Common myeloid progenitor, CD34-positive (primary cell): ENCODE data around the gene TTLL10.
A peak's percentile ranks its signal among the peaks of the same experiment; 100 is the strongest.

Experiments
- CTCF ChIA-PET: fragments of 350-600 bp; sonication (Branson Sonifier 250); formaldehyde crosslinking; loops from one replicate; lab custom pipeline; 2021; ENCODE audit warnings: antibody characterized with exemption; lab: Charles Lee
- POLR2A ChIA-PET: fragments of 350-600 bp; sonication (Branson Sonifier 250); formaldehyde crosslinking; loops from one replicate; lab custom pipeline; 2021; ENCODE audit warnings: antibody characterized with exemption; lab: Charles Lee
- DNase-seq, 3 donors: peaks; one replicate each; pipeline versions ENCODE4 v3.0.0 to v3.0.0-alpha.2; 2013
- H3K27ac ChIP-seq, 2 experiments: 1 replicate in 1 of 2; 2 replicates in 1 of 2; pipeline ENCODE4 v1.7.0; 2013; ENCODE audit warnings: inconsistent platforms in 2 of 2, low read length in 2 of 2, mild to moderate bottlenecking in 2 of 2, low read depth in 1 of 2, moderate library complexity in 1 of 2; ENCODE audit not compliant: severe bottlenecking in 2 of 2, insufficient read depth in 1 of 2, poor library complexity in 1 of 2
- H3K27me3 ChIP-seq, 5 experiments: replicated peaks in 2 of 5; 1 replicate in 3 of 5; 2 replicates in 2 of 5; pipeline versions ENCODE4 v1.6.1 to v1.7.0; 2013; ENCODE audit warnings: low read length in 4 of 5, mild to moderate bottlenecking in 2 of 5, moderate library complexity in 2 of 5, inconsistent platforms in 1 of 5; ENCODE audit not compliant: insufficient read depth in 5 of 5, control insufficient read depth in 4 of 5
- H3K36me3 ChIP-seq, 4 experiments: 1 replicate in 2 of 4; 2 replicates in 2 of 4; pipeline versions ENCODE4 v1.6.1 to v1.7.0; 2013; ENCODE audit warnings: low read length in 3 of 4, control low read depth in 1 of 4, mild to moderate bottlenecking in 1 of 4; ENCODE audit not compliant: control insufficient read depth in 4 of 4, insufficient read depth in 4 of 4
- H3K4me1 ChIP-seq, 4 experiments: 1 replicate in 3 of 4; 2 replicates in 1 of 4; pipeline versions ENCODE4 v1.6.1 to v1.7.1; 2013; ENCODE audit warnings: low read length in 3 of 4, mild to moderate bottlenecking in 3 of 4, control low read depth in 1 of 4, inconsistent platforms in 1 of 4, moderate library complexity in 1 of 4; ENCODE audit not compliant: control insufficient read depth in 4 of 4, insufficient read depth in 4 of 4; ENCODE audit errors: control extremely low read depth in 1 of 4
- H3K4me3 ChIP-seq, 7 experiments: 1 replicate in 4 of 7; 2 replicates in 3 of 7; pipeline versions ENCODE4 v1.5.1 to v1.7.0; 2013; ENCODE audit warnings: mild to moderate bottlenecking in 7 of 7, low read length in 6 of 7, moderate library complexity in 6 of 7, inconsistent platforms in 2 of 7, low read depth in 2 of 7, control low read depth in 1 of 7; ENCODE audit not compliant: insufficient read depth in 4 of 7, control insufficient read depth in 1 of 7; ENCODE audit errors: extremely low read depth in 1 of 7
- H3K9me3 ChIP-seq, 5 experiments: 1 replicate in 4 of 5; 2 replicates in 1 of 5; pipeline versions ENCODE4 v1.6.1 to v1.7.1; 2013; ENCODE audit warnings: low read length in 4 of 5, mild to moderate bottlenecking in 2 of 5, inconsistent platforms in 1 of 5, low read depth in 1 of 5, moderate library complexity in 1 of 5; ENCODE audit not compliant: control insufficient read depth in 4 of 5, insufficient read depth in 2 of 5; ENCODE audit errors: control extremely low read depth in 1 of 5
- WGBS: methylation state at CpG from one replicate; pipeline ENCODE4 v1.1.5; 2013; ENCODE audit not compliant: insufficient coverage; 5-methylcytosine and 5-hydroxymethylcytosine counted together

TTLL10 gene

GRCh38 chr1:1243266-1243660 lies 69.6 kb downstream of the TTLL10 start:
- Histone ChIP-seq H3K4me3 (no peak overlapping the region), H3K27me3 (peaks cover 0 to 57% (median 6%) of the 10 kb centered on the region in 5 experiments), H3K9me3 (no peaks in the 10 kb centered on the region), H3K36me3 (no peaks in the 10 kb centered on the region), H3K4me1 (peaks cover 0 to 10% (median 3%) of the 10 kb centered on the region in 4 experiments), H3K27ac (no peak overlapping the region)
- 95% methylated on average over 21 of the region's 23 CpGs for WGBS
- POLR2A ChIA-PET = no interaction called here
- CTCF ChIA-PET = interaction anchor here (0.8 to 1.4 kb wide), 2 partner anchors 12 to 122 kb away, joined by 3 read pairs; no protein-coding TSS in a partner anchor
- no peak for DNase-seq

- H3K27me3 ChIP-seq = peaks cover 0 to 56% (median 6%) of the 10 kb centered on the region in 5 experiments
- H3K36me3 ChIP-seq = no peaks in the 10 kb centered on the region
- no peaks in the 10 kb centered on the region for H3K9me3 ChIP-seq
- 97% methylated on average over 16 of the region's 23 CpGs for WGBS
- peaks cover 0 to 10% (median 3%) of the 10 kb centered on the region in 4 experiments for H3K4me1 ChIP-seq
- no peak overlapping the region for H3K4me3 ChIP-seq
- ChIA-PET POLR2A (no interaction called here), CTCF (interaction anchor here (1.4 kb wide), 1 partner anchor 123 kb away, joined by 3 read pairs; no protein-coding TSS in a partner anchor)
- H3K27ac ChIP-seq = no peak overlapping the region
- no peak for DNase-seq
Observed at GRCh38 chr1:1243807-1244191, 70.1 kb downstream of the TTLL10 start.

DNA sequence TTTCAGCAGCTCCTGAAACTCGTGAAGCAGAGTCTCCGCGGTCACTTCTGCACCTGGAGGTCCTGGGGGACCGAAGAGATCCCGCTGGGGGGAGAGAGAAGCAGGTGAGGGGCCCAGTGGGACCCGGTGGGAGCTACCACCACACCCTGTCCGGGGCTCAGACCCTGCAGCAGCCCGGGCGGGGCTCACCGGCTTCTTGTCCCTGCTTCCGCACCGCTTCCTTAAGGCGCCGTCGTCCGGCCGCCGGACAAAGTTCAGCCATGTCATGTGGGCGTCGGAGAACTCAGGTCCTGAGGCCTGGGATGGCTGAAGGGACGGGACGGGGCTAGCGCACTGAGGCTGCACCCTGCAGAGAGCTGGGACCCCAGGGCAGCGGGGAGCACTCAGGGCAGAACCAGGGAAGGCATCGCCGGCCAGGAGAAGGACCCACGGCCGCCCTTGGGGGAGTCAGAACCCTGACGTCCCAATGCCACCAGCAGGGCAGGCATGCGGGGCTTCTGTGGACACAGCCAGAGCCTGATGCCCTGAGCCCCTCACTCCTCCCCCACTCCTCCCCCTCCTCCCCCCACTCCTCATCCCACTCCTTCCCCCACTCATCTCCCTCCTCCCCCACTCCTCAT lies 70.6 kb downstream of the TTLL10 start:
- WGBS = 92% methylated on average over 15 of the region's 30 CpGs
- POLR2A ChIA-PET = no interaction called here
- no peak overlapping the region for H3K4me3 ChIP-seq

DNA sequence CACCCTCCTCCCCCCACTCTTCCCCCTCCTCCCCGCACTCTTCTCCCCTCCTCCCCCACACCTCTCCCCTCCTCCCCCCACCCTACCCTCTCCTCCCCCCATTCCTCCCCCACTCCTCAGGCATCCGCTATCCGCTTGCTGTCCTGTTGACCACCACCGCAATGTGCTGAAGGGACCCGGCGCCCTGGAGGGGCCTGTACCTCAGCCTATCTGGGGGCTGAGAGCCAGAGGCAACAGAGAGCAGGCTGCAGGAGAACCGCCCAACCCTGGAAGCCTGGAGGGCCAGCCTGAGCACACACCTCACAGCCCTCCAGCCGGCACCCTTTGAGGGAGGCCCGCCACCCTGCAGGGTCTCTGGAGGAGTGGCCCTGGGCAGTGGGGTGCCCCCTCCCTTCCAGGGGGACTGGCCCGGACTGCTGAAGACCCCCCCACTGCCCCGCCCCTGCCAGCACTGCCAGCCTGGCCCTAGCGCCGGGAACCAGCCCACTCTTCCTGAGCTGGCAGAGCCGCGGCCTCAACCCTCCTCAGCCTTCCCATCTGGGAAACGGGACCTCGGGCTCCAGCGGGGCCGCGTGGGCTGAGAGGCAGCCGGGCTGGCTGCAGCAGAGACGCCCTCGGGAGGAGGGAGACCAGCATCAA lies 71.6 kb downstream of the TTLL10 start:
- H3K9me3 ChIP-seq = no peaks in the 10 kb centered on the region
- H3K27me3 ChIP-seq = peaks cover 0 to 41% (median 6%) of the 10 kb centered on the region in 5 experiments
- POLR2A ChIA-PET = no interaction called here
- CTCF ChIA-PET = interaction anchor here (2.2 kb wide), 1 partner anchor 123 kb away, joined by 9 read pairs; no protein-coding TSS in a partner anchor
- H3K4me1 ChIP-seq = peaks cover 0 to 10% (median 3%) of the 10 kb centered on the region in 4 experiments
- peak in 1 of 3 donors; percentile 26 for DNase-seq
- no peaks in the 10 kb centered on the region for H3K36me3 ChIP-seq
- H3K4me3 ChIP-seq = no peak overlapping the region
- H3K27ac ChIP-seq = no peak overlapping the region
- 87% methylated on average over 18 of the region's 23 CpGs for WGBS

More for the DNA sequence above, 70.6 kb downstream of the TTLL10 start:
- DNase-seq = no peak
- CTCF ChIA-PET = interaction anchor here (1.4 kb wide), 1 partner anchor 123 kb away, joined by 3 read pairs; no protein-coding TSS in a partner anchor
- Histone ChIP-seq H3K4me1 (peaks cover 0 to 10% (median 3%) of the 10 kb centered on the region in 4 experiments), H3K27me3 (peaks cover 0 to 51% (median 6%) of the 10 kb centered on the region in 5 experiments), H3K27ac (no peak overlapping the region), H3K9me3 (no peaks in the 10 kb centered on the region), H3K36me3 (no peaks in the 10 kb centered on the region)

DNA sequence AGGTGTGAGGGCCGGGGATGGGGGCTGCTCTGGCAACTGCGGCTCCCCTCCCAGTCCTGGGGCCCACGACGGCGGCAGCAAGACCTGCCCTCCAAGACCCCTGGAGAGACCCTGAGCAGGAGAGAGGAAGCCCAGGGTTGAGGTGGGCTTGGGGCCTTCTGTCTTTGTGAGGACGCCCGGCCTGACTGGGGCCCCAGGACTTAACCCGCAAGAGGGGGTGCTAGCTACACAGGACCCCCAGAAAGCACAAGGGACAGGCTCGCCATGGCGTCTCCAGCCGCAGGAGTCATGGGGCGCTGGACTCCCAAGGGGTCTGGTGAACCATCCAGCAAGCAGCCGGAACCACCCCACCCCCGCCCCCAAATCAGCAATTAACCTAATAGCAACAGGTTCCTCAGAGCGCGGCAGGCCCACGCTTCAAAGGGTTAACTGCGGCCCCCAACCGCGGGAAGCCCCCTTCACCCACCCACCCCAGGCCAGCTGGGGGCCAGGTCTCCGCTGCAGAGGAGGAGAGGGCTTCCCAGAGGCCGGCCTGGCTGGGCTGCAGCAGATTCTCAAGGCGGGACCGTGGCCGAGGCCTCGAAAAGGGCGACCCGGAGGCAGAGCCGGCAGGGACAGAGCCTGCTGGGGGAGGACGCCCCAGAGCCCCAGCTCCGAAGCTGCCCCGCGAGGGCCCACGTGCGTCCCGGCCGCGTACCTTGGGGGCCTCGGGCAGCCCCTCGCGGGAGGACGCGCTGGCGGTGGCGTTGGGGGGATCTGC lies 72.3 kb downstream of the TTLL10 start:
- H3K4me3 ChIP-seq = no peak overlapping the region
- POLR2A ChIA-PET = no interaction called here
- WGBS = 21% methylated on average over 33 of the region's 45 CpGs

GRCh38 chr1:1246577-1247340 lies 73.1 kb downstream of the TTLL10 start, which contains the start of gene C1QTNF12:
Gene C1QTNF12 (minus strand): TSS chr1:1246722. CDS start chr1:1246690, 32 bp downstream.
- H3K27ac ChIP-seq = no peak within 1 kb of the TSS
- peaks cover 0 to 36% (median 6%) of the 10 kb centered on the region in 5 experiments for H3K27me3 ChIP-seq
- peak in 1 of 3 donors; percentile 24 for DNase-seq
- 7% methylated on average over 41 of the region's 74 CpGs for WGBS
- H3K4me1 ChIP-seq = peaks cover 0 to 16% (median 10%) of the 10 kb centered on the region in 4 experiments
- ChIA-PET CTCF (interaction anchor here (2.2 kb wide), 1 partner anchor 124 kb away, joined by 9 read pairs; no protein-coding TSS in a partner anchor), POLR2A (interaction anchor here (1.0 kb wide), 1 partner anchor 14 kb away, joined by 3 read pairs; no protein-coding TSS in a partner anchor)
- no peaks in the 10 kb centered on the region for H3K9me3 ChIP-seq
- peaks cover 0 to 3% (median 0%) of the 10 kb centered on the region in 4 experiments for H3K36me3 ChIP-seq
- H3K4me3 ChIP-seq = no peak within 1 kb of the TSS

More for the DNA sequence above, 72.3 kb downstream of the TTLL10 start:
- CTCF ChIA-PET = interaction anchor here (2.2 kb wide), 1 partner anchor 124 kb away, joined by 9 read pairs; no protein-coding TSS in a partner anchor
- H3K27me3 ChIP-seq = peaks cover 0 to 37% (median 6%) of the 10 kb centered on the region in 5 experiments
- H3K4me1 ChIP-seq = peaks cover 0 to 14% (median 8%) of the 10 kb centered on the region in 4 experiments
- H3K36me3 ChIP-seq = peaks cover 0 to 3% (median 0%) of the 10 kb centered on the region in 4 experiments
- DNase-seq = no peak
- no peaks in the 10 kb centered on the region for H3K9me3 ChIP-seq
- H3K27ac ChIP-seq = no peak overlapping the region
